OCI-LY7 (cell line): ENCODE results near the gene EEF2K. TPM values are rescaled to one million over a fixed set of nuclear protein-coding genes. Genes with fewer than 3 reads are reported as not detected.

Experiments
- BruUV-seq: library from RNA; stranded (reverse); fragments of 400-500 nt; replicated peaks from 2 replicates; lab custom pipeline; 2021; lab: Mats Ljungman, UMichigan
- CTCF ChIA-PET: fragments of 300-600 bp; sonication (Branson Sonifier 250); formaldehyde crosslinking; loops from one replicate; lab custom pipeline; 2022; ENCODE audit warnings: antibody characterized with exemption; ENCODE audit not compliant: unreplicated experiment; lab: Charles Lee
- POLR2A ChIA-PET: fragments of 300-600 bp; sonication (Branson Sonifier 250); formaldehyde crosslinking; loops from one replicate; lab custom pipeline; 2022; ENCODE audit warnings: antibody characterized with exemption; lab: Charles Lee
- DNase-seq: peaks from one replicate; pipeline ENCODE4 v3.0.0-alpha.2; 2015; ENCODE audit warnings: low spot score
- H2AFZ ChIP-seq: fragments of 200-600 bp; sonication (generic), shearing (Covaris generic); 2 replicates; pipeline ENCODE4 v1.6.1; 2014; ENCODE audit warnings: mild to moderate bottlenecking, antibody characterized with exemption, low read length, moderate library complexity
- H3K27ac ChIP-seq: fragments of 200-600 bp; sonication (generic); 2 replicates; pipeline ENCODE4 v1.5.1; 2014; ENCODE audit warnings: mixed run types, low read depth, mild to moderate bottlenecking, moderate library complexity, low read length, inconsistent platforms; ENCODE audit not compliant: poor library complexity, severe bottlenecking
- H3K36me3 ChIP-seq: fragments of 200-600 bp; sonication (generic); 2 replicates; pipeline ENCODE4 v1.6.1; 2014; ENCODE audit warnings: mild to moderate bottlenecking, antibody characterized with exemption, low read length, moderate library complexity, mixed read lengths; ENCODE audit not compliant: insufficient read depth
- H3K4me1 ChIP-seq: fragments of 200-600 bp; sonication (generic); 2 replicates; pipeline ENCODE4 v1.5.1; 2014; ENCODE audit warnings: mild to moderate bottlenecking, low read length; ENCODE audit not compliant: insufficient read depth, poor library complexity, severe bottlenecking
- H3K4me2 ChIP-seq: fragments of 200-600 bp; sonication (generic); 2 replicates; pipeline ENCODE4 v1.6.1; 2014; ENCODE audit warnings: mild to moderate bottlenecking, low read length
- H3K4me3 ChIP-seq: fragments of 200-600 bp; sonication (generic); 2 replicates; pipeline ENCODE4 v1.5.1; 2014; ENCODE audit warnings: mild to moderate bottlenecking, low read depth, low read length; ENCODE audit not compliant: poor library complexity, severe bottlenecking
- H3K79me2 ChIP-seq: fragments of 200-600 bp; sonication (generic); 2 replicates; pipeline ENCODE4 v1.6.1; 2016; ENCODE audit warnings: low read depth, mild to moderate bottlenecking, low read length, moderate library complexity, mixed read lengths; ENCODE audit not compliant: insufficient read depth
- H3K9me2 ChIP-seq: fragments of 200-600 bp; sonication (generic); 2 replicates; pipeline ENCODE4 v1.6.1; 2016; ENCODE audit warnings: mild to moderate bottlenecking, low read length, mixed read lengths; ENCODE audit not compliant: insufficient read depth
- H3K9me3 ChIP-seq: fragments of 200-600 bp; sonication (generic); 2 replicates; pipeline ENCODE4 v1.6.1; 2014; ENCODE audit warnings: mild to moderate bottlenecking, mixed run types, low read length, mixed read lengths
- H4K20me1 ChIP-seq: fragments of 200-600 bp; sonication (generic); 2 replicates; pipeline ENCODE4 v1.6.1; 2014; ENCODE audit warnings: mild to moderate bottlenecking, antibody characterized with exemption, low read length, moderate library complexity, mixed read lengths; ENCODE audit not compliant: insufficient read depth
- EZH2phosphoT487 ChIP-seq: fragments of 200-600 bp; sonication (generic); IDR thresholded peaks from 2 replicates; pipeline ENCODE4 v1.6.1; 2018; ENCODE audit warnings: low read depth, borderline replicate concordance, mild to moderate bottlenecking, mixed run types, antibody characterized with exemption, low read length, moderate library complexity, mixed read lengths
- intact Hi-C: fragments of 100-400 bp; cut with micrococcal nuclease; formaldehyde crosslinking; loops from one replicate; pipeline ENCODE4 v1.10.0; 2022; ENCODE audit not compliant: unreplicated experiment
- total RNA-seq, 2 experiments: library from RNA; depleted of rRNA in 1 of 2; stranded (reverse); fragments of >200 nt in 1 of 2; shearing (Covaris generic) in 1 of 2; gene quantifications; 2 replicates each; pipeline ENCODE4 v1.2.3, GENCODE V29; 2014 to 2022
- TF ChIP-seq, protein P1 (sequence below): fragments of 200-600 bp; sonication (generic); conservative IDR thresholded peaks from 2 replicates; pipeline ENCODE4 v1.5.1; 2014; ENCODE audit warnings: mild to moderate bottlenecking, antibody characterized with exemption, low read length, moderate library complexity, mixed read lengths

EEF2K gene
- total RNA-seq, 2 experiments from 2014 or later, result 23.8 to 42.3 TPM

DNA sequence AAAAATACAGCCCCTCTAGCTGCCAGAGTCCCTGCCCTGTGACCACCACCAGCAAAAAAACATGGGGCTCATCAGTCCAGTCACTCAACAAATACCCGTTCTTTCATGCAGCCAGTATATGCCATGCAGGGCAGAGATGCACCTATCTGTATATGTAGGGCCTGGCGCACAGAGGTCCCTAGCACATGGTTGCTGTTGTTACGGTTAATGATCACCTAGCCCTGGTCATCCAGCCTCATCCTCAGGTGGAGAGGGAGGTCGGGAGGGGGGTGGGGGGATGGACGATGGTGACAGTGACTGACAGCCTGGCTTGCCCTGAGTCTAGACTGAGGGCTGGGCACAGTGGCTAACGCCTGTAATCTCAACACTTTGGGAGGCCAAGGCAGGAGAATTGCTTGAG is 42.3 kb upstream of the EEF2K start:
- Histone ChIP-seq H4K20me1 (no peaks in the 10 kb centered on the region), H3K4me2 (no peak overlapping the region), H3K27ac (no peak overlapping the region), H3K4me1 (no peaks in the 10 kb centered on the region), H3K36me3 (no peaks in the 10 kb centered on the region), H3K79me2 (no peaks in the 10 kb centered on the region), H3K9me2 (no peaks in the 10 kb centered on the region), H2AFZ (no peak overlapping the region), H3K9me3 (0 out of 2 replicates have a peak, but pooled peaks cover 3% of the 10 kb centered on the region), H3K4me3 (no peak overlapping the region)
- ChIA-PET POLR2A (no interaction called here), CTCF (no interaction called here)
- DNase-seq, result no peak
- no peak for TF ChIP-seq EZH2phosphoT487
- intact Hi-C loops, result no loop called here
- BruUV-seq, result no TSS peak

DNA sequence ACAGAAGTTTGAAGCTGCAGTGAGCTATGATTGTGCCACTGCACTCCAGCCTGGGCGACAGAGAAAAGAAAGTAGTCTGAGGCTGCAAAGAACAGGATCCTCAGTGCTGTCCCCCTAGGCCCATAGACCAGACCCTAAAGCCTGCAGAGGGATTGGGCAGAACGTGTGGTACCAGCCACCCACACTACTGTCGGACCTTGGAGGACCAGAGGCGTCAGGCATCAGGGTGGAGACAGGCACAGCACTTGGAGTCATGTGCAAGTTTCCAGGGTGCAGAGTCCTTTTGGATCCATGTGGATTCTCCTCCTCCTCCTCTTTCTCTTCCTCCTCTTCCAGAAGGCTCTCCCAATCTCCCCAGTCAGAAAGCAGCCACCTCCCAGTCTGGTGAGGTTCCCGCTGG is 41.6 kb upstream of the EEF2K start:
- no peaks in the 10 kb centered on the region for H3K4me1 ChIP-seq
- no peaks in the 10 kb centered on the region for H3K36me3 ChIP-seq
- CTCF ChIA-PET, result no interaction called here
- no TSS peak for BruUV-seq
- H3K79me2 ChIP-seq, result no peaks in the 10 kb centered on the region
- no peaks in the 10 kb centered on the region for H3K9me2 ChIP-seq
- POLR2A ChIA-PET, result no interaction called here
- H4K20me1 ChIP-seq, result no peaks in the 10 kb centered on the region
- no peak for DNase-seq
- TF ChIP-seq, protein P1, sequence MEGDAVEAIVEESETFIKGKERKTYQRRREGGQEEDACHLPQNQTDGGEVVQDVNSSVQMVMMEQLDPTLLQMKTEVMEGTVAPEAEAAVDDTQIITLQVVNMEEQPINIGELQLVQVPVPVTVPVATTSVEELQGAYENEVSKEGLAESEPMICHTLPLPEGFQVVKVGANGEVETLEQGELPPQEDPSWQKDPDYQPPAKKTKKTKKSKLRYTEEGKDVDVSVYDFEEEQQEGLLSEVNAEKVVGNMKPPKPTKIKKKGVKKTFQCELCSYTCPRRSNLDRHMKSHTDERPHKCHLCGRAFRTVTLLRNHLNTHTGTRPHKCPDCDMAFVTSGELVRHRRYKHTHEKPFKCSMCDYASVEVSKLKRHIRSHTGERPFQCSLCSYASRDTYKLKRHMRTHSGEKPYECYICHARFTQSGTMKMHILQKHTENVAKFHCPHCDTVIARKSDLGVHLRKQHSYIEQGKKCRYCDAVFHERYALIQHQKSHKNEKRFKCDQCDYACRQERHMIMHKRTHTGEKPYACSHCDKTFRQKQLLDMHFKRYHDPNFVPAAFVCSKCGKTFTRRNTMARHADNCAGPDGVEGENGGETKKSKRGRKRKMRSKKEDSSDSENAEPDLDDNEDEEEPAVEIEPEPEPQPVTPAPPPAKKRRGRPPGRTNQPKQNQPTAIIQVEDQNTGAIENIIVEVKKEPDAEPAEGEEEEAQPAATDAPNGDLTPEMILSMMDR, result no peak
- TF ChIP-seq EZH2phosphoT487, result no peak
- intact Hi-C loops, result no loop called here
- H3K4me2 ChIP-seq, result no peak overlapping the region
- 0 out of 2 replicates have a peak, but pooled peaks cover 3% of the 10 kb centered on the region for H3K9me3 ChIP-seq
- H2AFZ ChIP-seq, result no peak overlapping the region
- H3K27ac ChIP-seq, result no peak overlapping the region
- H3K4me3 ChIP-seq, result no peak overlapping the region

DNA sequence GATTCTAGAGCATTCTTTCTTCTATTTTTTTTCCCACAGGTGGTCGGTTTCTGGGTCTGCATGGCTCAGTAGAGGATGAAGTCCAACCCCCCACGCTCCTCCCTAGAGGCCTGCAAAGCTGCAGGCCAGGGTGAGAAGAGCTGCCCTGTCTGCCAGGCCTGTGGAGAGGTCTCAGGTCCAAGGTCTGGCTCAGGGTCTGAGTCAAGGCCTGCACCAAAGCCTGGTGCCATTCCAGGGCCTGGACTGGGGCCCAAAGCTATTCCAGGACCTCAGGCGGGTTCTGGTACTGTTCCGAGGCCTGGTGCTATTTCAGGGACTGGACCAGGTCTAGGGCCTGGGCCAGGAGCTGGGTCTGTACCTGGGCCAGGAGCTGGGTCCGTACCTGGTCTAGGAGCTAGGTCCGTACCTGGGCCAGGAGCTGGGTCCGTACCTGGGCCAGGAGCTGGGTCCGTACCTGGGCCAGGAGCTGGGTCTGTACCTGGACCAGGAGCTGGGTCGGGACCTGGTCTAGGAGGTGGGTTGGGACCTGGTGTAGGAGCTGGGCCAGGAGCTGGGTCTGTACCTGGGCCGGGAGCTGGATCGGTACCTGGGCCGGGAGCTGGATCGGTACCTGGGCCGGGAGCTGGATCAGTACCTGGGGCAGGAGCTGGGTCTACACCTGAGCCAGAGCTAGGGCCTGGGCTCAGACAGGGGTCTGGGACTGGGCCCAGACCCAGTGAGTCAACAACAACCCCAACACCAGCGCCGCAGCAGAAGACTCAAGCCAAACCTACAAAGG is 40.4 kb upstream of the EEF2K start:
- Histone ChIP-seq H4K20me1 (no peaks in the 10 kb centered on the region), H3K9me3 (0 out of 2 replicates have a peak, but pooled peaks cover 3% of the 10 kb centered on the region), H3K4me1 (no peaks in the 10 kb centered on the region), H3K27ac (no peak overlapping the region), H3K4me2 (no peak overlapping the region), H3K79me2 (no peaks in the 10 kb centered on the region), H3K9me2 (no peaks in the 10 kb centered on the region), H2AFZ (no peak overlapping the region), H3K4me3 (no peak overlapping the region), H3K36me3 (no peaks in the 10 kb centered on the region)
- ChIA-PET POLR2A (interaction anchor here (0.6 kb wide), 2 partner anchors 9 to 12 kb away, joined by 3 read pairs; no protein-coding TSS in a partner anchor), CTCF (no interaction called here)
- DNase-seq, result no peak
- no peak for TF ChIP-seq EZH2phosphoT487
- TF ChIP-seq, protein P1, result no peak
- no TSS peak for BruUV-seq
- intact Hi-C loops, result no loop called here
